ENCODE measurements around the gene CROT. TPM values are rescaled to one million over a fixed set of nuclear protein-coding genes. Genes with fewer than 3 reads are reported as not detected.

CROT gene
- total RNA-seq, 1 donor from 2014 or later, result 18.8 TPM

DNA sequence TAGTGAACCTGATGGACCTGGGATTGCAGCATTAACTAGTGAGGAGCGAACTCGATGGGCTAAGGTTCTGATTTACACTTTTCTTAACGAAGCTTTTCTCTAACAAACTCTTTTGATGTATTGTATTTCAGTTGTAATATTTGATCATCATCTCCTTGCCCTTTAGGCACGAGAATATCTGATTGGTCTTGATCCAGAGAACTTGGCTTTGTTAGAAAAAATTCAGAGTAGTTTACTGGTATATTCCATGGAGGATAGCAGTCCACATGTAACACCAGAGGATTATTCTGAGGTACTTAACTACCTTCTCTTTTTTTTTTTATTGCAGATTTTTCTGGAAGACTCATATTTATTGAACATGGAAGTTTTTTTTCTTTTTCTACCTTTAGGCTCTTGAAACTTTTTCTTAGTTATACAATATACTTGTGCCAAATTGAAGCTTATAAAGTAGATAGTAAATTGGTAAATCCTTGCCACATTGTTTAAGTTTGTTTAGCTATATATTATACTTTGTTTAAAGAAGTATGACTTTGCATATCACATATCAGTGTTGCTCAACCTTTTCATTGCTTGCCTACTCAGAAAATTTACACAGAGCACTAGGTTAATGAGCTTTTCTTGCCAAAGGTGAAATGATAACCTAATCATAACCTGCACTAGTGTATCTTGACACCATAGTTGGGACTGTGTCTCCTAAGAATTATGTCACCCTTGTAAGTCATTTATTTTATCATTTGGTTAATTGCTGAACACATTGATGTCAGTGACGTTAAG lies 30.4 kb downstream of the CROT start:
- no peak overlapping the region for H3K4me3 ChIP-seq (ENCODE audit: insufficient read depth, low read depth, low read length)
- H3K9me3 Mint-ChIP-seq (ENCODE audit: unreplicated experiment), result no peaks in the 10 kb centered on the region
- no peak overlapping the region for H3K27ac ChIP-seq (ENCODE audit: low read depth, low read length)
- H3K4me1 Mint-ChIP-seq (ENCODE audit: low read depth, unreplicated experiment), result peaks cover 2% of the 10 kb centered on the region
- no peaks in the 10 kb centered on the region for H3K4me1 ChIP-seq (ENCODE audit: insufficient read depth, low read length)
- H3K9ac ChIP-seq (ENCODE audit: low read length), result no peak overlapping the region
- no peaks in the 10 kb centered on the region for H3K9me3 ChIP-seq (ENCODE audit: insufficient read depth, low read depth, low read length)
- no peak overlapping the region for H3K4me3 Mint-ChIP-seq (ENCODE audit: unreplicated experiment)
- no peaks in the 10 kb centered on the region for H3K27me3 Mint-ChIP-seq (ENCODE audit: low read depth, unreplicated experiment)
- FAIRE-seq (no peak), DNase-seq (ENCODE audit: low read depth) (no peak)
- no peak overlapping the region for H2AFZ ChIP-seq (ENCODE audit: low read depth, low read length)
- no peaks in the 10 kb centered on the region for H3K27me3 ChIP-seq (ENCODE audit: insufficient read depth, low read length)
- no peak overlapping the region for H3K4me2 ChIP-seq (ENCODE audit: low read length)
- no peaks in the 10 kb centered on the region for H4K20me1 ChIP-seq (ENCODE audit: insufficient read depth, low read length)
- peaks cover 1% of the 10 kb centered on the region for H3K36me3 Mint-ChIP-seq (ENCODE audit: low read depth, unreplicated experiment)
- peaks cover 3% of the 10 kb centered on the region for H3K36me3 ChIP-seq (ENCODE audit: insufficient read depth, low read length)
- no peaks in the 10 kb centered on the region for H3K79me2 ChIP-seq (ENCODE audit: insufficient read depth, low read length)
- no peak overlapping the region for H3K27ac Mint-ChIP-seq (ENCODE audit: unreplicated experiment)
- TF ChIP-seq, protein P1, sequence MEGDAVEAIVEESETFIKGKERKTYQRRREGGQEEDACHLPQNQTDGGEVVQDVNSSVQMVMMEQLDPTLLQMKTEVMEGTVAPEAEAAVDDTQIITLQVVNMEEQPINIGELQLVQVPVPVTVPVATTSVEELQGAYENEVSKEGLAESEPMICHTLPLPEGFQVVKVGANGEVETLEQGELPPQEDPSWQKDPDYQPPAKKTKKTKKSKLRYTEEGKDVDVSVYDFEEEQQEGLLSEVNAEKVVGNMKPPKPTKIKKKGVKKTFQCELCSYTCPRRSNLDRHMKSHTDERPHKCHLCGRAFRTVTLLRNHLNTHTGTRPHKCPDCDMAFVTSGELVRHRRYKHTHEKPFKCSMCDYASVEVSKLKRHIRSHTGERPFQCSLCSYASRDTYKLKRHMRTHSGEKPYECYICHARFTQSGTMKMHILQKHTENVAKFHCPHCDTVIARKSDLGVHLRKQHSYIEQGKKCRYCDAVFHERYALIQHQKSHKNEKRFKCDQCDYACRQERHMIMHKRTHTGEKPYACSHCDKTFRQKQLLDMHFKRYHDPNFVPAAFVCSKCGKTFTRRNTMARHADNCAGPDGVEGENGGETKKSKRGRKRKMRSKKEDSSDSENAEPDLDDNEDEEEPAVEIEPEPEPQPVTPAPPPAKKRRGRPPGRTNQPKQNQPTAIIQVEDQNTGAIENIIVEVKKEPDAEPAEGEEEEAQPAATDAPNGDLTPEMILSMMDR (IDR thresholded peaks at IDR 0.05; ENCODE audit: insufficient read depth, low read depth, low read length), result no peak
- TF ChIP-seq EZH2 (IDR thresholded peaks at IDR 0.05; ENCODE audit: insufficient read depth, low read length), result no peak

DNA sequence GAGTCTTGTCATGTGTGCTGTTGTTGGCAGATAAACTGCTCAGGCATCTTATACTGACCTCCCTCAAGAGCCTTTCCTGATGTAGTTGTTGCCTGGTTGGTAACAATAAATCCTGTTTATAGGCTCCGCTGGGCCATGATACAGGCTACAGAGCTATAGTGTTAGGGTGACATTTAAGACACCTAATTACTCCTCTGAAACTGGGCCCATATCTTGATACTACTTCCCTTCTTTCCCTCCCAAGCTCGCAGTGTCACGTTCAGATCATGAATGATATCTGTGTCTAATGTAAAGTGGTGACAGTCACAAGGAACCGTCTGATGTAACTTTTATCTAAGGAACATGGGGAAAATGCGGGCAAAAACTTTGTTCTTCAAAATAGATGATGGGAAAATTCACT lies 35.4 kb downstream of the CROT start:
- Mint-ChIP-seq H3K27me3 (ENCODE audit: low read depth, unreplicated experiment) (no peaks in the 10 kb centered on the region), H3K27ac (ENCODE audit: unreplicated experiment) (no peak overlapping the region), H3K4me3 (ENCODE audit: unreplicated experiment) (no peak overlapping the region), H3K36me3 (ENCODE audit: low read depth, unreplicated experiment) (peaks cover 14% of the 10 kb centered on the region), H3K4me1 (ENCODE audit: low read depth, unreplicated experiment) (no peaks in the 10 kb centered on the region), H3K9me3 (ENCODE audit: unreplicated experiment) (peaks cover 3% of the 10 kb centered on the region)
- Histone ChIP-seq H3K9me3 (ENCODE audit: insufficient read depth, low read depth, low read length) (no peaks in the 10 kb centered on the region), H3K4me2 (ENCODE audit: low read length) (no peak overlapping the region), H3K4me3 (ENCODE audit: insufficient read depth, low read depth, low read length) (no peak overlapping the region), H3K36me3 (ENCODE audit: insufficient read depth, low read length) (peaks cover 10% of the 10 kb centered on the region), H3K27me3 (ENCODE audit: insufficient read depth, low read length) (no peaks in the 10 kb centered on the region), H2AFZ (ENCODE audit: low read depth, low read length) (no peak overlapping the region), H3K4me1 (ENCODE audit: insufficient read depth, low read length) (no peaks in the 10 kb centered on the region), H4K20me1 (ENCODE audit: insufficient read depth, low read length) (no peaks in the 10 kb centered on the region), H3K27ac (ENCODE audit: low read depth, low read length) (no peak overlapping the region), H3K79me2 (ENCODE audit: insufficient read depth, low read length) (no peaks in the 10 kb centered on the region), H3K9ac (ENCODE audit: low read length) (no peak overlapping the region)
- TF ChIP-seq, protein P1 (IDR thresholded peaks at IDR 0.05; ENCODE audit: insufficient read depth, low read depth, low read length), result no peak
- TF ChIP-seq EZH2 (IDR thresholded peaks at IDR 0.05; ENCODE audit: insufficient read depth, low read length), result no peak
- DNase-seq (ENCODE audit: low read depth), result no peak
- FAIRE-seq, result no peak

DNA sequence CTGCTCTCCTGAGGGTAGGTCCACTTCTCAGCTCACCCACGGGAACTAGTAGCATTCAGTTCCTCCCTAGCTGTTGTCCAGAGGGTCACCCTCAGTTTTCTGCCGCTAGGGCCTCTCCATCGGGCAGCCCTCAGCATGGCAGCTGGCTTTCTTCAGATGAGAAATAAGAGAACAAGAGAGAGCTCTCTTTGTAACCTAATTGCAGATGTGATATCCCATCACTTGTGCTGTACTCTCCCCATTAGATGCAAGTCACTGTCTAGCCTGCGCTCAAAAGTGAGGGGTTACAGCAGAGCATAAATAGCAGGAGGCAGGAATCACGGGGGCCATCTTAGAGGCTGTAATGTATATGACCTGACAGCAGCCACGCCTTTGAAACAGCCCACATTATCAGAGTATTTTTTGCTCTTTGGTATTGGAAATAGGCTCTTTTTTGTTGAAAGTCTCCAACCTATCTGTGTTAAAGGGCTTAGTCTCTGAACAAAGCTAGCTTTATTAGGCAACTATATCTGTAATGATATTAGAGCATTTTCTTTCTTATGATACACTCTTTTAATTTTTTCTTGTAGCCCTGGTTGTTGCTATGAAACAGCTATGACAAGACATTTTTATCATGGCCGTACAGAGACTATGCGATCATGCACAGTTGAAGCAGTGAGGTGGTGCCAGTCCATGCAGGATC lies 45.7 kb downstream of the CROT start:
- Mint-ChIP-seq H3K27ac (ENCODE audit: unreplicated experiment) (no peak overlapping the region), H3K36me3 (ENCODE audit: low read depth, unreplicated experiment) (peaks cover 13% of the 10 kb centered on the region), H3K4me3 (ENCODE audit: unreplicated experiment) (no peak overlapping the region), H3K9me3 (ENCODE audit: unreplicated experiment) (no peaks in the 10 kb centered on the region), H3K4me1 (ENCODE audit: low read depth, unreplicated experiment) (no peaks in the 10 kb centered on the region), H3K27me3 (ENCODE audit: low read depth, unreplicated experiment) (no peaks in the 10 kb centered on the region)
- Histone ChIP-seq H2AFZ (ENCODE audit: low read depth, low read length) (no peak overlapping the region), H3K4me2 (ENCODE audit: low read length) (no peak overlapping the region), H3K79me2 (ENCODE audit: insufficient read depth, low read length) (no peaks in the 10 kb centered on the region), H3K9ac (ENCODE audit: low read length) (no peak overlapping the region), H3K9me3 (ENCODE audit: insufficient read depth, low read depth, low read length) (no peaks in the 10 kb centered on the region), H3K36me3 (ENCODE audit: insufficient read depth, low read length) (no peaks in the 10 kb centered on the region), H3K4me3 (ENCODE audit: insufficient read depth, low read depth, low read length) (no peak overlapping the region), H3K4me1 (ENCODE audit: insufficient read depth, low read length) (no peaks in the 10 kb centered on the region), H3K27me3 (ENCODE audit: insufficient read depth, low read length) (no peaks in the 10 kb centered on the region), H4K20me1 (ENCODE audit: insufficient read depth, low read length) (no peaks in the 10 kb centered on the region), H3K27ac (ENCODE audit: low read depth, low read length) (no peak overlapping the region)
- FAIRE-seq (no peak), DNase-seq (ENCODE audit: low read depth) (no peak)
- TF ChIP-seq EZH2 (IDR thresholded peaks at IDR 0.05; ENCODE audit: insufficient read depth, low read length), result no peak
- TF ChIP-seq, protein P1 (IDR thresholded peaks at IDR 0.05; ENCODE audit: insufficient read depth, low read depth, low read length), result no peak

Measured in astrocyte (in vitro differentiated cells and primary cell).